Measurements from ENCODE around the gene RAB11FIP4. TPM values are rescaled to one million over a fixed set of nuclear protein-coding genes. Genes with fewer than 3 reads are reported as not detected.

RAB11FIP4 gene
- total and polyA plus RNA-seq, 2 donors (not counting 3 experiments of a cell fraction or from before 2014, with no cell fraction given): 0.08 to 0.38 TPM

GRCh38 chr17:31579265-31579664 is 187.8 kb downstream of the RAB11FIP4 start:
- dilution Hi-C loops (cut with MboI; ENCODE audit: extremely low pct_ligation_motif_present, low sequenced_read_pairs): no loop called here
- peak; percentile 74 for FAIRE-seq
- Histone ChIP-seq H3K4me2 (ENCODE audit: insufficient read depth, low read length) (peak overlapping the region; percentile 13), H3K4me3 (replicated peaks in 1 of 3; ENCODE audit: insufficient read depth in 1 of 3, low read depth in 1 of 3, low read length in 3 of 3) (no peak overlapping the region), H2AFZ (ENCODE audit: low read depth, low read length) (no peak overlapping the region), H3K36me3 (ENCODE audit: control insufficient read depth in 2 of 2, extremely low read depth in 1 of 2, insufficient read depth in 2 of 2, low read length in 2 of 2) (peaks cover 4 to 5% of the 10 kb centered on the region in 2 experiments), H3K9ac (replicated peaks; ENCODE audit: extremely low read depth, insufficient read depth, low read length) (no peak overlapping the region), H3K9me3 (replicated peaks; ENCODE audit: control insufficient read depth, insufficient read depth, low read length) (no peaks in the 10 kb centered on the region), H3K9me1 (replicated peaks; ENCODE audit: control insufficient read depth, extremely low read depth, insufficient read depth, low read length) (no peaks in the 10 kb centered on the region), H3K79me2 (ENCODE audit: control insufficient read depth, insufficient read depth, low read length) (peaks cover 22% of the 10 kb centered on the region), H3K4me1 (ENCODE audit: control insufficient read depth, extremely low read depth, insufficient read depth, low read length) (peaks cover 48% of the 10 kb centered on the region), H3K27ac (ENCODE audit: insufficient read depth, low read depth, low read length) (no peak overlapping the region), H4K20me1 (replicated peaks; ENCODE audit: control insufficient read depth, extremely low read depth, insufficient read depth, low read length) (peaks cover 2% of the 10 kb centered on the region), H3K27me3 (ENCODE audit: control insufficient read depth in 2 of 2, insufficient read depth in 2 of 2, low read length in 2 of 2) (no peaks in the 10 kb centered on the region)
- intact Hi-C loops (cut with micrococcal nuclease): no loop called here
- CTCF ChIA-PET: interaction anchor here (1.1 to 3.9 kb wide), 2 partner anchors 17 to 263 kb away, joined by 3 to 33 read pairs; no protein-coding TSS in a partner anchor
- BruUV-seq (replicated peaks): no TSS peak
- POLR2A ChIA-PET: no interaction called here
- TF ChIP-seq GATA2 (IDR thresholded peaks at IDR 0.05; ENCODE audit: insufficient read depth, insufficient read length, low read depth, low read length) (no peak), POLR2AphosphoS5 (IDR thresholded peaks at IDR 0.05; ENCODE audit: insufficient read depth, low read depth, low read length) (peak; percentile 20)
- DNase-seq (ENCODE audit: low read depth, low spot score): peak; percentile 70

DNA sequence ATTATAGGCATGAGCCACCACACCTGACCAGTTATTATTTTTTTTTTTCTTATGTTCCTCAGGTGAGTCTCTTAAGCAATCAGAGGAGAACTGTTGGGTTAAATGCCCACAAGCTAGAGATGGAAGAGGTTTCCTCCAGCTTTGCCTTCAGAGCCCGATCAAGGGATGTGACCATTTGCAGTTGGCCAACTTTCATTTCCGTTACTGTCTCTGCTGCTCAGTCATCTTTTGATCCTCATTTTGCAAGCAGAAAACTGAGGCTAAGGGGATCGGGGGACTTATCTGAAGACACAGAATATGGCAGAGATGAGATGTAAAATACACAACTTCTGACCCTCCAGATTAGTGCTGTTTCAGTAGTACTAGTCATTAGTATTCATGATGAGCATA is 188.8 kb downstream of the RAB11FIP4 start:
- FAIRE-seq (no peak), DNase-seq (ENCODE audit: low read depth, low spot score) (no peak)
- Histone ChIP-seq H3K4me2 (ENCODE audit: insufficient read depth, low read length) (peak overlapping the region; percentile 30), H2AFZ (ENCODE audit: low read depth, low read length) (no peak overlapping the region), H3K27ac (ENCODE audit: insufficient read depth, low read depth, low read length) (peak overlapping the region; percentile 59), H3K4me1 (ENCODE audit: control insufficient read depth, extremely low read depth, insufficient read depth, low read length) (peaks cover 53% of the 10 kb centered on the region), H3K9ac (replicated peaks; ENCODE audit: extremely low read depth, insufficient read depth, low read length) (no peak overlapping the region), H3K9me1 (replicated peaks; ENCODE audit: control insufficient read depth, extremely low read depth, insufficient read depth, low read length) (no peaks in the 10 kb centered on the region), H4K20me1 (replicated peaks; ENCODE audit: control insufficient read depth, extremely low read depth, insufficient read depth, low read length) (peaks cover 2% of the 10 kb centered on the region), H3K4me3 (replicated peaks in 1 of 3; ENCODE audit: insufficient read depth in 1 of 3, low read depth in 1 of 3, low read length in 3 of 3) (no peak overlapping the region), H3K9me3 (replicated peaks; ENCODE audit: control insufficient read depth, insufficient read depth, low read length) (no peaks in the 10 kb centered on the region), H3K79me2 (ENCODE audit: control insufficient read depth, insufficient read depth, low read length) (peaks cover 12% of the 10 kb centered on the region), H3K36me3 (ENCODE audit: control insufficient read depth in 2 of 2, extremely low read depth in 1 of 2, insufficient read depth in 2 of 2, low read length in 2 of 2) (peaks cover 4 to 5% of the 10 kb centered on the region in 2 experiments), H3K27me3 (ENCODE audit: control insufficient read depth in 2 of 2, insufficient read depth in 2 of 2, low read length in 2 of 2) (no peaks in the 10 kb centered on the region)
- BruUV-seq (replicated peaks): no TSS peak
- ChIA-PET CTCF (interaction anchor here (1.8 to 3.9 kb wide), 4 partner anchors 17 to 262 kb away, joined by 12 to 33 read pairs (median 16); no protein-coding TSS in a partner anchor), POLR2A (interaction anchor here (1.8 kb wide), 1 partner anchor 19 kb away, joined by 8 read pairs; no protein-coding TSS in a partner anchor)
- no peak for TF ChIP-seq POLR2A (IDR thresholded peaks at IDR 0.05; ENCODE audit: low read depth, low read length)
- no peak for TF ChIP-seq FOS (IDR thresholded peaks at IDR 0.05; ENCODE audit: borderline replicate concordance, insufficient read depth, low read length)
- TF ChIP-seq, protein P1, sequence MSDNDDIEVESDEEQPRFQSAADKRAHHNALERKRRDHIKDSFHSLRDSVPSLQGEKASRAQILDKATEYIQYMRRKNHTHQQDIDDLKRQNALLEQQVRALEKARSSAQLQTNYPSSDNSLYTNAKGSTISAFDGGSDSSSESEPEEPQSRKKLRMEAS (IDR thresholded peaks at IDR 0.05; ENCODE audit: insufficient read depth, insufficient read length): no peak
- dilution Hi-C loops (cut with MboI; ENCODE audit: extremely low pct_ligation_motif_present, low sequenced_read_pairs): no loop called here
- intact Hi-C loops (cut with micrococcal nuclease): no loop called here
